ENCODE measurements around the gene IFIT1.
"Not testable (repeated sequence)": the region's sequence is repeated elsewhere in the genome, so short reads cannot be mapped to it uniquely, and the experiment has no call there.

Gene IFIT1

GRCh38 chr10:89368129-89368528, 24.3 kb upstream of the IFIT1 start:
- FAIRE-seq, result no peak

GRCh38 chr10:89369156-89370105, 23.0 kb upstream of the IFIT1 start:
- FAIRE-seq, result no peak

- no peak for FAIRE-seq
Observed at GRCh38 chr10:89371079-89371478, 21.3 kb upstream of the IFIT1 start.

GRCh38 chr10:89371987-89372386, 20.4 kb upstream of the IFIT1 start:
- FAIRE-seq, result no peak

GRCh38 chr10:89373916-89374711, 18.3 kb upstream of the IFIT1 start:
- FAIRE-seq, result peak; percentile 96

GRCh38 chr10:89374713-89375141, 17.7 kb upstream of the IFIT1 start:
- no peak for FAIRE-seq

GRCh38 chr10:89377705-89378637, 14.5 kb upstream of the IFIT1 start, which contains the start of gene IFIT1B:
IFIT1B (plus strand) TSS chr10:89378056; CDS start chr10:89378136, 80 bp downstream.
- FAIRE-seq, result no peak

- FAIRE-seq, result no peak
Observed at GRCh38 chr10:89379103-89379502, 13.3 kb upstream of the IFIT1 start.

- FAIRE-seq, result no peak
Observed at GRCh38 chr10:89382757-89383156, 9.7 kb upstream of the IFIT1 start.

- no peak for FAIRE-seq
Observed at GRCh38 chr10:89384474-89385340, 7.7 kb upstream of the IFIT1 start.

GRCh38 chr10:89388806-89389205, 3.6 kb upstream of the IFIT1 start:
- FAIRE-seq, result no peak

GRCh38 chr10:89389254-89389653, 3.2 kb upstream of the IFIT1 start:
- FAIRE-seq, result peak; percentile 84

GRCh38 chr10:89390476-89391225, 1.8 kb upstream of the IFIT1 start:
- no peak for FAIRE-seq

GRCh38 chr10:89391226-89391576, 1.2 kb upstream of the IFIT1 start:
- FAIRE-seq, result not testable (repeated sequence)

- no peak for FAIRE-seq
Observed at GRCh38 chr10:89392974-89393373, 551 bp downstream of the IFIT1 start.

- FAIRE-seq, result no peak
Observed at GRCh38 chr10:89393898-89394297, 1.5 kb downstream of the IFIT1 start.

GRCh38 chr10:89395141-89395540, 2.7 kb downstream of the IFIT1 start:
- FAIRE-seq, result no peak

- FAIRE-seq, result no peak
Observed at GRCh38 chr10:89398003-89398749, 5.8 kb downstream of the IFIT1 start.

GRCh38 chr10:89399956-89400355, 7.5 kb downstream of the IFIT1 start:
- no peak for FAIRE-seq

GRCh38 chr10:89403043-89403442, 10.6 kb downstream of the IFIT1 start:
- FAIRE-seq, result no peak
